ENCODE data around the gene CDC42BPG.

DNA sequence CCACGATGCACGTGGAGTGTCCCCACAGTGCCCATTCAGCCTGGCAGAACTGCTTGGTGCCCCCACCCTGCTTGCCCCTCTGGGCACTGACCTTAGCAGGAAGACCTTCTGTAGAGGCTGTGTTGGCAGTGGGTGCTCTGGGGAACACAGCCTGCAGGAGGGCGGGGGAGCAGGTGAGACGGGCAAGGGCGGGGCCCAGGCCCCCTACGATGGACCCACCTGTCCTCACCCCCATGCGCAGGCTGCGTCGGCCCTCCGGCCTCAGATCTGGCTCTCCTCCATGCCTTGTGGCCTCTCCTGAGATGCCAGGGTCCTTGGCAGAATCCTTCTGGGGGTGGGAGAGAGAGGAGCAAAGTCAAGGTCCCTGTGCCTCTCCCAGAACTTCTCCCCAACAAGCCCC, 10.9 kb downstream of the CDC42BPG start:
- TF ChIP-seq CTCF (conservative IDR thresholded peaks at IDR 0.05 in 1 of 2, IDR thresholded peaks at IDR 0.05 in 1 of 2; ENCODE audit: extremely low read depth in 1 of 2, insufficient read depth in 1 of 2, low read depth in 1 of 2, low read length in 2 of 2): no peak
- TF ChIP-seq EZH2 (IDR thresholded peaks at IDR 0.05; ENCODE audit: borderline replicate concordance, low read length): no peak
